Measurements from ENCODE around the gene COL4A1.

The COL4A1 gene

DNA sequence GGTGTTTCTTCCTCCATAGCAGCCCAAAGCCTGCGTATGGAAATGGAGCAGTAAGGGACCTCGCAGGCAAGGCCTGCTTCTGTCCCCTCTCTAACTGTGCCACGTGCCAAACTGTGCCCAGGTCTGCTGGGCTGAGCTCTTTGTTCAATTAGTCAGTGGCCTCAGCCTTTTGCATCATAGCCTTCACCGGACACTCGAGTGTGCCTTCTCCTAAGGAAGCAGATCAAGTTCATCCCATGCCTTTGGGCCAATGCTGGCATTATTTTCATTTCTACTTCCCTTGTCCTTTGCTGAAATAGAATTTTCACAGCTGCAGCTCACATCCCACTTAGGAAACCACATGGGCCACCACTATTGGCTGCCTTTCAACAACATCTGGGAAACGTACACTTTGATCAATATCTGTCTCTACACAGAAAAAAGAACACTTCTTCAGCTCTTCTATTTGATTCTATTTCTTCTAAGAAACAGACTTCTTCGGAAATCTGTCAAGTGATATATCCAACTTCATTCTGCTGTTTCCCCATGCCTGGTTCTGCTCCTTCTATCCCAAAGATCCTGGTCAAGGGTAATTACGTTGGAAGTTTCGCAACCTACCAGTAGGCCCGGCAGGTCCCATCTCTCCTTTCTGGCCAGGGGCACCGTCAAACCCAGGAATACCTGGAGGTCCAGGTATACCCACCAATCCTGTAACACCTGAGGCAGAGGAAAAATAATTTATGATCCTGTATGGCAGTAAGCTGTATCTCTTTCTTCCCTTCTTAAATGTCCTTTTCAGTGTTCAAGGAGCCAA, 143.9 kb downstream of the COL4A1 start:
- DNase-seq (ENCODE audit: low read depth) = no peak

DNA sequence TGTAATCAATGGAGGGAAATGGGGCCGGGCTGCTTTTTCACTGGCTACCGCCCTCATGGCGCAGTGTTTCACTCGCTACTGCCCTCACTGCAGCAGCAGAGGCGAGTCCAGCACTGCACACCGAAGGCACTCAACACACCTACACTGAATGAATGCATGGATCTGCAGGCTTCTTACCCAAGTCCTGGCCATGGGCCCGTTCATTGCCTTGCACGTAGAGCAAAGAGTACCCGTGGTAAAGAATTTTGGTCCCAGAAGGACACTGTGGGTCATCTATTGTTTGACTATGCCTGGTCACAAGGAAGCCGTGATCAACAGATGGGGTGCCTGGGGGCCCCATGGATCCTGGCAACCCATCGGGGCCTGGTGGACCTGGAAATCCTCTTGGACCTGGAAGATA, 144.9 kb downstream of the COL4A1 start:
- no peak for DNase-seq (ENCODE audit: low read depth)

DNA sequence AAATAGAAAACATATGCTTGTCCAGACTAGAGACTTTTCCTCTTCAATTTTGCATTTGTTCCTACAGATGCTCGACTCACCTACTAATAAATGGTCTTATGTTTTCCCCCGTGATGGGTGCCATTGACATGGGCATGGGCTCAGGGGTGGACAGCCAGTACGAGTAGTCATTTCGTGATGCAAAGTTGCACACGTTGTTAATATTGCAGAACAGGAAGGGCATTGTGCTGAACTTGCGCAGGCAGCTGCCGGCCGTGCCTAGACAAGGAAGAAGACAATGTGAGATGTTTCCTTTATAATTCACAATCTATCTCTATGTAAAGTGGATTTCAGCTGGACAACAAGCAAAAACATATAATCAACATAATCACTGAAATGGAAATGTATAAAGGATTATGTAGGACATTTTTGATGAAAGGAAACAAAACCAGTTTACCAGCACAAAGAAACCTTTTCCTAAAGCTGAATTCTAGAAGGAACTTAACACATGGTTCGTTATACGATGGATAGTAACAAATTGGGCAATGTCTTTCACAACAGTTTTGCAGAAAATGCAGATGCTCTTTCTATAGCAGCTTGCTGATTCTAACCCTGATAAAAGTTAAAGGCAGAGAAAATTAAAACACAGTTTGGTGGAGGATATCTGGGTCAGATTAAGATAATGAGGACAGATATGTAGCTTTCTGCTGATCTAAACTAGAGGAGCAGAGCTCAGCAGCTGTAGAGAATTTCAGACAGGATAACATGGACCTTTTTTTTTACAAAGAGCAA, 145.7 kb downstream of the COL4A1 start:
- no peak for DNase-seq (ENCODE audit: low read depth)

DNA sequence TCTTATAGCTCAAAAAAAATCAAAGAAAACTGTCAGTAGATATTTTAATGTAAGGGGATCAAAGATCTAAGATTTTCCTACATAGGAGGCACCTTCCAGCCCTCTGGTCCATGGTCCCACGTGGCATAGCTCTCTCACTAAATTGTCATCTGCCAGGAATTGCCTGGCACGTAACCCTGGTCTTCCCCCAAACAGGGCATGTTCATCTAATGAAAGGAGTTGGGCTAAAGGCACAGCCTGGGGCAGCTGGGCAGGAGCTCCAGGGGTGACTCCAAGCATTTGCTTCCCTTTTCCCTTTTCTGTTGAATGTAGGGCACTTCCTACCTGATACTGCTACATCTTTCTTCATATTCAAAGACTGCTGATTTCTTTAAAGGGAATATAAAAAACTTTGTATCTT, 148.7 kb downstream of the COL4A1 start:
- DNase-seq (ENCODE audit: low read depth) = no peak

DNA sequence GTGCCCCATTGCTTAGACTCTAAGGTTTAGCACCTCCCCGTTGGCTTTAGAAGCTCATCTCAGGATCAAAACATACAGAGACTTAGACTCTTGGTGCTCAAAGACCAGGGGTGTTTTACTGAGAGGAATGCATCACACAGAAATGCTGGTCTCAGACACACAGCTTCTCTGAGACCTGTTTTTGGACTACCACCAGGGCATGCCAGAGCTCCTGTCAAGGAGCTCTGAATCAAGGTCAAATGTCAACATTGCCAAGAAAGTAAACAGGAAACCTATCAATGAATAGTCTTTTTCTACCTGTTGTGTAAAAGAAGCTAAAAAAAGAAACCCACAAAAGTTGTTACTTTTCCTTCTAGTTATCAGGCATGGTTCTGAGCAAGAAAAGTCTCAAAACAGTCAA, 149.2 kb downstream of the COL4A1 start:
- no peak for DNase-seq (ENCODE audit: low read depth)

DNA sequence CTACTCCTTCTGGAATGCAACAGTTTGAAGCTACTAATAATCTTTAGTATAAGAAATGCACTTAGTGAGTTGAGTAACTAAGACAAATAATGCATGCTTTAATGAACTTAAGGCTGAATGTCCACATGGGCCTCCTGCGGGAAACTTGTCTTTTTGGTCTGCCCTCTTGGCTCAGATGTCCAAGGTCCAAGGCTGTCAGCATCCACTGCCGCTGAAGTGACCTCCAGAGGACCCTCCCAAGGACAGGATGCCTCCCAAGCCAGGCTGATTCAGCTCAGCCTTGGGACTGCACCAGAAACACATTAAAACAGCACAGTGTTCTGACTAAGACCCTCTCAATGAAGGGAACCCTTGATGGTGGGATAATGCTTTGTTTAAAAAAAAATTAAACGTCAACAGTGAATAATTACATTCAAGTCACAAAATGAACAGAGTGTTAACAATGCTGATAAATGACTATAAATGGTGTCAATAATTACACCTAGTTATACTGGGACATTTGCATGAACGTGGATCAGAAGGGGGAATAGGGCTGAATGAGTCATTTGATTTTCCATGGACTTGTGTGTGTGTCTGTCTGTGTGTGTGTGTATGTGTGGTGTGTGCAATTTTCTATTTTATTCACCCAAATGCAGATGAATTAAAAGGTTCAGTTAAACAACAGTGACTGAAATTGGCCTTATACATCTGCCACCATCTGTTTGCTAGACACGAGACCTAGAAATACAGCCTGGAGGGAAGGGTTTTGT, 150.5 kb downstream of the COL4A1 start:
- no peak for DNase-seq (ENCODE audit: low read depth)

DNA sequence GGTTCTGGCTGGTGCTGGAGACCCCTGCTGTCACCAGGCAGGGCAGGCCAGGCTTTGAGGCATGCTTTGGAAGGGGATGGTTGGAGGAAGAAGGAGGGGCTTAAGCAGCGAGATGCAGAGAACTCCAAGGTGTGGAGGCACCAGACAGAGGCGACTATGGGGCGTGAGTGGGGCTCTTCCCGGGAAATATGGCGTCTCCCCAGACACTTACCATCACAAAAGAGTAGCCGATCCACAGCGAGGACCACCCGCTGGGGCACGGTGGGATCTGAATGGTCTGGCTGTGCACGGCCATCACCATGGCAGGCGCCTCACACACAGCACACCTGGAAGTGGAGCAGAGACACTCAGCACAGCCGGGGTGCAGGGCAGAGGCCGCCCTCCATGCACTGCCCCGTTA, 151.9 kb downstream of the COL4A1 start:
- no peak for DNase-seq (ENCODE audit: low read depth)

DNA sequence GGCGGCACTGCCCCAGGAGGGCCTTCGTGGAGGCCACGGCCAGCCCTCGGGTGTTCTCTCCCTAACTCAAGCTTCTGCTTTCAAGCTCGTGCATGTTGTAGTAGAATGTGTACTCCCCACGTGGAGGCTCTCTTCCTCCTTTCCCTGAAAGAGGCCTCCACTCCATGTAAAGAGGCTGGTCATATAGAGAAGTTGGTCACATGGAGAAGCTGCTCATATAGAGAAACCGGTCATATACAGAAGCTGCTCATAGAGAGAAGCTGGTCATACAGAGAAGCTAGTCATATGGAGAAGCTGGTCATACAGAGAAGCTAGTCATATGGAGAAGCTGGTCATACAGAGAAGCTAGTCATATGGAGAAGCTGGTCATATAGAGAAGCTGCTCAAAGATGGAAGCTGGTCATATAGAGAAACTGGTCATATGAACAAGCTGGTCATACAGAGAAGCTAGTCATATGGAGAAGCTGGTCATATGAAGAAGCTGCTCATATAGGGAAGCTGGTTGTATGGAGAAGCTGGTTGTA, 152.5 kb downstream of the COL4A1 start:
- DNase-seq (ENCODE audit: low read depth) = no peak

DNA sequence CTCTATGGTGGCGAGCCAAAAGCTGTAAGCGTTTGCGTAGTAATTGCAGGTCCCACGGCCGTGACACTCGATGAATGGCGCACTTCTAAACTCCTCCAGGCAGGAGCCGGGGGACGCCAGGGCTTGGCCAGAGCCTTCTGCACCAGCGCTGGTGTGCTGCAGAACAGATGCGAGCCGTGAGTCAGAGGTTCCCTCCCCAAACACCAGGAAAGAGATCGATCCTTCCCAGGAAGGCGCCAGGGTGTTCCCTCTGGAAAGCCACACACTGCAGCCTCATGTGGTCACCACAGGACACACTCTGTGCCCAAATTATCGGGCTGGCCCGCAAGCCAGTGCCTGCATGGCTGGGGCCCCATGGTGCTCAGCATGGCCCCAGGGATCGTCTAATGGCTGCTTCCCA, 154.6 kb downstream of the COL4A1 start:
- no peak for DNase-seq (ENCODE audit: low read depth)

DNA sequence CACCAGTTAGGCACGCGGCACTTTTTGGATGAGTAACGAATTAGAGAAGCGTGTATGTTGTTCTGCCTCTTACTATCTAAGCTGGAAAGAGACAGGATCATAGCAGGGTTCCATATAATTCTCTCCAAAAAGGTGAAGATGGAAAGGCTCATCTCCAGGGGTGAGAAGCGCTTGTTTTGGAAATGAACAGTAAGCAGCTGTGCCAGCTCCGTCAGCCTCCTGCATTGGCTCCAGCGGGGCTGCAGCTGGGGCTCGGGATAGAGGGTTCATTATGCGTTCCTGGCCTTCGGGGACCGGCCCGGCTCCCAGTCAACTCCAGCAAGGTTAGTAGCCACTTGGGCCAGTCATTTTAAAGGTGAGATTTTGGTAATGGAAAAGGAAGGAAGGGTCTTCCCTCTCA, 155.5 kb downstream of the COL4A1 start:
- no peak for DNase-seq (ENCODE audit: low read depth)

DNA sequence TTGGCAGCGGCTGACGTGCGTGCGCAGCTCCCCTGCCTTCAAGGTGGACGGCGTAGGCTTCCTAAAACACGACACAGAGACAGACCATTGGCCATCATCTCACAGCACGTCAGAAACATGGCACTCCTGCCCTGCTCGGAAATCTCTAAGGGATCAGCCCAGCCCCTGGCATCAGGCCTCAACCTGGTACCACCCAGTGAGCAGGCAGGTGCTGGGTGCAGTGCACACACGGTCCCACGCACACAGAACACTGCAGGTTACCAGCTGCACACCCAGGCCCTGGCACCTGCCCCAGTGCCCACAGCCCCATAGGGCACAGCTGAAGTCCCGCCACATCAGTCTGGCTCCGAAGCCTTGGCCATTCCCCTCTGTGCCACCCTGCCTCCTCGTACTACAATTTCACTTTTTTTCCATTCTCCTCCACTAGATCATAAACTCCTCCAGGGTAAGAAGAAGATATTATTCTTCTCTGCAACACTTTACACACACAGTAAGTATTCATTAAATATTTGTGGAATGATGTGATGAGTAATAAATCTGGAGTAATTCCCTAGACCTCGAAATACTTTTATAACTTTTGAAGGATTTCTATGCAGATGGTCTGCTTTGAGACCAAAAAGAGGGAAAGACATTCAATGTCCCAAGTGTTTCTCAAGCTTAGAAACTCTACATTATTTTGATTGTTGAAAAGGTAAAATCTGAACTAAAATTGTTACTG, 156.4 kb downstream of the COL4A1 start:
- no peak for DNase-seq (ENCODE audit: low read depth)

DNA sequence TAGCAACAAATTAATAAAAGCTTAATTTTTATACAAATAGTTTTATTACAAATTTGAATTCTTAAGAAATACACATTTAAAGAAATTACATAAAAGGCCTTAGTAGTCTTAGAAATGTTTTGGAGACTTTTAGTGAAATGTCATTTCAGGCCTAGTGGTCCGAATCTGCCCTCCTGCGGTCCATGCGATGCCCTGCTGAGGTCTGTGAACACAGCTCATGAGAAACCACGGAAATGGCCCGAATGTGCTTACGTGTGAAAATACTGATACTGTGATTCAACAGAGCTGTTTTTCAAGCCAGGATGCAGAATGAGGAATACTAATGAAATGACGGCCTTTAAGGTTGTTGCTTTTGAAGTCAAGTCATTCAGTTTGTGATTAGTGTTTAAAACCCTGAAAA, 157.9 kb downstream of the COL4A1 start:
- no peak for DNase-seq (ENCODE audit: low read depth)

DNA sequence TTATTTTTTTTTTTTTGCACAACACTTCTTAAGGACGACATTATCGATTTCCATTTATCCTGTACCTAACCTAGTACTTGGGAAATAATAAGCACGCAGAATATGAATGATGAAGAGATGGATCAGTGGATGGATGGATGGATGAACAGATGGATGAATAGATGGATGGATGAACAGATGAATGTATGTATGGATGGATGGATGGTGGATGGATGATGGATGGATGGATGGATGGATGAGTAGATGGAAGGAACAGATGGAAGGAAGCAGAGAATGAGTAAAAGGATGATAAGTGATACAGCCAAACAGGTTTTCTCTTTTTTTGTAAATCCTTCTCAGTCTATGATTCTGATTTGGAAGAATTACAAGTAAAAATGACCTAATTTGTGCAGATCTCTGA, 166.9 kb downstream of the COL4A1 start:
- DNase-seq (ENCODE audit: low read depth) = no peak

DNA sequence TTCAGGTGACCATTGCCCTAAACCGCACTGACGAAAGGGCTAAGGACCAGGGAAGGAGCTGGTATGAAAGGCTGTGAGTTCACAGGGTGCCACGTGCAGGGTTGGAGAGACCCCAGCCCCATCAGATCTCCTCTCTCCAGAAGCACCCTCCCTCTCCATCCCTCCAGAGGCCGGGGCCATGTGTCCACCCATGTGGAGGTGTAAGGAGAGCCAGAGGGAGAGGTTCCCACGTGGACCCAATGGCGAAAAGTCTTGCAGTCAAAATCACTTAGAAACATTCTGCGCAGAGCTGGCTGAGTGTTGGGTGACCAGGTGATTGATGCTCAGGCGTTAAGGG, 168.3 kb downstream of the COL4A1 start:
- no peak for DNase-seq (ENCODE audit: low read depth)

DNA sequence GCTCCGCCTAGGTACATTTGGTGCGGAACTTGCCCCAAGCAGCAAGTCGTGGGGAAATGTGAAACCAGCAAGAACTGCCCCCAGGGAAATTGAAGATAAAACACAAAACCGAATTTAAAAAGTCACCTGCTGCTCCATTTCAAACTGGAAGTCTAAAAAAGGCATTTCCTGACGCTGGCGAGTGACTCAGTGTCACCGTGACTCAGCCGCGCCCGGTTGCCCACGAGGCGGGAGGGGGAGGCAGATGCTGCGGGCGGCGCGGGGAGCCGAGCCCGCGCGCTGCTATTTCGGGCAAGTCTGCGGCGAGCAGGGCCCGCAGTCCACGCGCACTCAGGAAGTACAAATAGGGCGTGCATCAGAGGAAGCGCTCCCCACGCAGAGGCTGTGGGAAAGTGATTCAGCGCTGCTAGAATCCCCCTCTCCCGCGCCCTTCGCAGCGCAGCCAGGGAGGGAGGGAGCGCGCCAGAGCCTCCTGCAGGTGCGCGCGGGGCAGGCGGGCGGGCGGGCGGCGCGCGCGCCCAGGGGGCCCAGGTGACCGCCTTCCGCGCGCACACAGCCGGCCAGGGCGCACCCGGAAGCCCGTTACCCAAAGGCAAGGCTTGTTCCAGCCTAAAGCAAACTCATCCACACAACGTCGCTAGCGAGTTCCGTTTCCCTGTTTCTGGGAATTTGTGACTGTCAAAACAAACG, 168.8 kb downstream of the COL4A1 start:
- peak; percentile 63 for DNase-seq (ENCODE audit: low read depth)

DNA sequence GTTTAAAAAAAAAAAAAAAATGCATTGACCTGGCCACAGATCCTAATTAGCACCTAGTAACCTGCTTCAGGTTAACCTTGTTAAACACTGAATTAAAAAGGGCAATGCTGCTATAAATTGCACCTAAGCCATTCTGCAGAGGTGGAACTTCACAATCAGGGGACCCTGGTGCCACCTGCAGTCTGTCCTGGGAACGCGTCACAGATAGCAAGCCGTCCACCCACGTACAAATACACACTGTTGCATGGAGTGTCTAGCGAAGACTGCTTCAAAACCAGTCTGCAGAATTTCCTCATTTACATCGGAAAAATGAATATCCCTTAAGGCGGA, 169.3 kb downstream of the COL4A1 start:
- DNase-seq (ENCODE audit: low read depth) = no peak

DNA sequence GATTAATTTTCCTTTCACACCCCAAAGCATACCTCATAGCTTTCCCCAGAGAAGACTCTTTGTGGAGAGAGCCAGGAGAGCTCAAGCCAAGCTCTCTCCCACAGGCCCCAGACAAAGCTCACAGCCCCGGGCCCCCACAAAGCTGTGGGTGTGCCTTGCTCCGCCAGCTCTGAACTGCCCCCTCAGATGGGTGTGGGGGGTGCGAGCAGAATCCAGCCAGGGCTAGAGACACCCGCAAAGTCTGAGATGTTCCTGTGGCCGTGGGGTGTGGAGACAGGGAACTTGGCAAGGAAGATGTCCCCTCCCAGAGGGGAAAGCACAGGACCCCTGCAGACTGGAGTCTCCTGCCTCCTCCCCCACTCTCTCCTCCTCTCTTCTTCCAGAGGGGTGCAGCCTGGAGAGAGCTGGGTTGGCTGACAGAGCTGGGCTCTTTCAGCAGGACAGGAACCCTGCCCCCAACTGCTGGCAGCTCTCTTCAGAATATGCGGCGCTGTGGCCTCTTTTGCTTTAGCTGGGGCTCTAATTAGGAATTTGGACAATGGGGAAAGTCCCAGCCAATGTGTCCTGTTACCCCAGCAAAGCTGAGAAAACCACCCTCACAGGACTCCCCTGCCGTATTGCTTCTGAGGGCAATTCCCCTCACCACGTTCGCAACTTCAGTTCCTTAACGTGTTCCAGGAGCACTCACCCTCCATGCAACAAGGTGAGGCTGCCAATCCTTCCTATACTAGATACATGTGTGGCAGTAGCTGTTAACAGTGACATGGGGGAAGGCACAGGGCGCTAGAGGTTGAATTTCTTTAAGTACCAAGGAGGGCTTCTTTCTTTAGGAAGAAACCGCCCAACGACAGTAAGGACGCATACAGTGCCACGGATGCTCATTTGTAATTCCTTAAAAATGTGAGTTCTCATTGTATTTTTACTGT, 170.0 kb downstream of the COL4A1 start:
- no peak for DNase-seq (ENCODE audit: low read depth)

DNA sequence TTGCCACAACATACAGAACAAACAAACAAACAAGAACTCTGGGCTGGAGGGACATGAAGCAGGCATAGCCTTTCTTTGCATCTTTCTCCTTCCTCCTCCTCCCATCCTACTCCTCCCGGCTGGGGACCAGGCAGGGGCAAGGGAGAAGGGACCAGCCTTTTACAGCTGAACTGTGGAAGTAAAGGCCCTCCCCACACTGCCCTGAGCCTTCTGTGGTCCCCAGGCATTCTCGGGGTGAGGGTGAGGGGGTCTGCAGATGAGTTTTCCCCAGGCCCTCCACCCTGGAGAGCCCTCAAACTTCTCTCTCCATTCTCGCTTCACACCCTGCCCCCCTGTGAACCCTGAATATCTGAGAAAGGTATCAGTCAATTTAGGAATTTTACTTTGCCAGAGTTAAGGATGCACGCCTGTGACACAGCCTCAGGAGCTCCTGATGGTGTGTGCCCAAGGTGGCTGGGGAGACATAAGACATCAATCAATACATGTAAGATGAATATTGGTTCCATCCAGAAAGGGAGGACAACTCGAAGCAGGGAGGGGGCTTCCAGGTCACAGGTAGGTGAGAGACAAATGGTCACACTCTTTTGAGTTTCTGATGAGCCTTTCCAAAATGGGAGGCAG, 170.9 kb downstream of the COL4A1 start:
- no peak for DNase-seq (ENCODE audit: low read depth)

DNA sequence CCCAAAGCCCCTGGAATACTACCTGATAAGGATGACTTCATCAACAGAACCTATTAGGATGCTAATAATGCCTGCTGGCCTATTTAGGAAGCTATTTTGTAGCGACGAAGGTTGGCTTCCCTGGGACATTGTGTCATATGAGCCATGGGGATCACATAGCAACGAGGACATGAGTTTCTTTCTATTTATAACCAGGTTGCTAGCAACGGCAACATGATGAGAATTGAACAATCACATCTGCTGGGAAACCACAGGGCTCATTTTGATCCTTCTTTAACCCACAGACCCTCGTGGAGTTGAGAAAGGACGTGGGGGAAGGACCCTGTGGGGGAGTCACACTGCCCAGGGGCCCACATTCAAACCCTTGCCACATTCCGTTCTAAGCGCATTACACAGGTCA, 172.2 kb downstream of the COL4A1 start:
- DNase-seq (ENCODE audit: low read depth) = no peak

Data from stimulated activated CD8-positive, alpha-beta memory T cell treated with anti-CD3 and anti-CD28 coated beads, Interleukin-4, amount 100 ng/mL, for 24 hours (primary cell).